ENCODE measurements around the gene ATF6. TPM values are rescaled to one million over a fixed set of nuclear protein-coding genes. Genes with fewer than 3 reads are reported as not detected.

Gene ATF6
- total and polyA plus RNA-seq, 12 donors, result 2.6 to 20.9 (median 15.2) TPM

- intact Hi-C loops (cut with DNase I), result no loop called here
- Histone ChIP-seq H3K27me3 (peaks cover 0 to 9% (median 0%) of the 10 kb centered on the region in 7 donors), H3K9me3 (no peaks in the 10 kb centered on the region), H3K27ac (peak overlapping the region in 4 of 10 donors; percentile 26 to 86 (median 36)), H3K36me3 (no peaks in the 10 kb centered on the region), H3K4me3 (no peak overlapping the region), H3K4me1 (peaks cover 0 to 43% (median 0%) of the 10 kb centered on the region in 9 donors)
- TF ChIP-seq, protein P1, sequence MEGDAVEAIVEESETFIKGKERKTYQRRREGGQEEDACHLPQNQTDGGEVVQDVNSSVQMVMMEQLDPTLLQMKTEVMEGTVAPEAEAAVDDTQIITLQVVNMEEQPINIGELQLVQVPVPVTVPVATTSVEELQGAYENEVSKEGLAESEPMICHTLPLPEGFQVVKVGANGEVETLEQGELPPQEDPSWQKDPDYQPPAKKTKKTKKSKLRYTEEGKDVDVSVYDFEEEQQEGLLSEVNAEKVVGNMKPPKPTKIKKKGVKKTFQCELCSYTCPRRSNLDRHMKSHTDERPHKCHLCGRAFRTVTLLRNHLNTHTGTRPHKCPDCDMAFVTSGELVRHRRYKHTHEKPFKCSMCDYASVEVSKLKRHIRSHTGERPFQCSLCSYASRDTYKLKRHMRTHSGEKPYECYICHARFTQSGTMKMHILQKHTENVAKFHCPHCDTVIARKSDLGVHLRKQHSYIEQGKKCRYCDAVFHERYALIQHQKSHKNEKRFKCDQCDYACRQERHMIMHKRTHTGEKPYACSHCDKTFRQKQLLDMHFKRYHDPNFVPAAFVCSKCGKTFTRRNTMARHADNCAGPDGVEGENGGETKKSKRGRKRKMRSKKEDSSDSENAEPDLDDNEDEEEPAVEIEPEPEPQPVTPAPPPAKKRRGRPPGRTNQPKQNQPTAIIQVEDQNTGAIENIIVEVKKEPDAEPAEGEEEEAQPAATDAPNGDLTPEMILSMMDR (IDR thresholded peaks at IDR 0.05), result peak in 6 of 9 donors; percentile 34 to 53 (median 40)
- DNase-seq (peak; percentile 22 to 27), ATAC-seq (peak; percentile 41 to 74 (median 66))
- WGBS, 2 donors, result 84 to 85% methylated on average over 4 of the region's 4 CpGs
Measured at GRCh38 chr1:161738627-161739287, 27.4 kb upstream of the ATF6 start.

- TF ChIP-seq, protein P1 (IDR thresholded peaks at IDR 0.05), result no peak
- H3K36me3 ChIP-seq, result no peaks in the 10 kb centered on the region
- H3K4me3 ChIP-seq, result no peak overlapping the region
- peaks cover 0 to 46% (median 0%) of the 10 kb centered on the region in 9 donors for H3K4me1 ChIP-seq
- intact Hi-C loops (cut with DNase I), result loop anchor here in 9 of 10 donors (5.0 to 10.0 kb wide), 7 partner anchors 93 to 345 kb away; no protein-coding TSS in a partner anchor
- WGBS, 2 donors, result 47 to 62% methylated on average over 8 of the region's 8 CpGs
- no peaks in the 10 kb centered on the region for H3K9me3 ChIP-seq
- H3K27ac ChIP-seq, result peak overlapping the region in 2 of 10 donors; percentile 26 to 86
- peaks cover 0 to 9% (median 0%) of the 10 kb centered on the region in 7 donors for H3K27me3 ChIP-seq
- ATAC-seq, result peak in 6 of 8 donors; percentile 41 to 59 (median 45)
- peak in 1 of 2 donors; percentile 12 for DNase-seq
Measured at GRCh38 chr1:161739865-161740566, 26.1 kb upstream of the ATF6 start.

- H3K27ac ChIP-seq, result peak overlapping the region in 3 of 10 donors; percentile 24 to 86 (median 24)
- ATAC-seq (no peak), DNase-seq (no peak)
- no peaks in the 10 kb centered on the region for H3K36me3 ChIP-seq
- H3K4me1 ChIP-seq, result peaks cover 0 to 46% (median 0%) of the 10 kb centered on the region in 9 donors
- intact Hi-C loops (cut with DNase I), result loop anchor here (1.0 to 10.0 kb wide), 8 partner anchors 94 to 346 kb away; no protein-coding TSS in a partner anchor
- peaks cover 0 to 9% (median 0%) of the 10 kb centered on the region in 7 donors for H3K27me3 ChIP-seq
- TF ChIP-seq, protein P1 (IDR thresholded peaks at IDR 0.05), result no peak
- H3K4me3 ChIP-seq, result no peak overlapping the region
- no peaks in the 10 kb centered on the region for H3K9me3 ChIP-seq
- whole genome bisulfite sequencing, 2 donors, result 84 to 88% methylated on average over 6 of the region's 6 CpGs
Measured at GRCh38 chr1:161740921-161741320, 25.2 kb upstream of the ATF6 start.

GRCh38 chr1:161743231-161743630 lies 22.9 kb upstream of the ATF6 start:
- 81 to 83% methylated on average over 9 of the region's 9 CpGs for WGBS, 2 donors
- H3K9me3 ChIP-seq, result no peaks in the 10 kb centered on the region
- no peak for DNase-seq
- H3K27me3 ChIP-seq, result peaks cover 0 to 13% (median 0%) of the 10 kb centered on the region in 7 donors
- TF ChIP-seq, protein P1 (IDR thresholded peaks at IDR 0.05), result no peak
- no peak for ATAC-seq
- no peaks in the 10 kb centered on the region for H3K36me3 ChIP-seq
- no peak overlapping the region for H3K27ac ChIP-seq
- intact Hi-C loops (cut with DNase I), result loop anchor here in 9 of 10 donors (5.0 to 10.0 kb wide), 7 partner anchors 96 to 348 kb away; no protein-coding TSS in a partner anchor
- no peak overlapping the region for H3K4me3 ChIP-seq
- H3K4me1 ChIP-seq, result peaks cover 0 to 42% (median 0%) of the 10 kb centered on the region in 9 donors

All from heart right ventricle (tissue), 16 donors.